K562 (cell line): Measurements from ENCODE around the gene PREB. TPM values are rescaled to one million over a fixed set of nuclear protein-coding genes. Genes with fewer than 3 reads are reported as not detected.

Source experiments
- ATAC-seq: fragments of 200-7000 bp; cut with Tn5 transposase; 3 replicates; pipeline ENCODE4 v1.9.1; 2020; ENCODE audit warnings: moderate library complexity
- BruUV-seq: library from RNA; stranded (reverse); fragments of 400-500 nt; replicated peaks from 2 replicates; lab custom pipeline; 2021; lab: Mats Ljungman, UMichigan
- CTCF ChIA-PET: fragments of 300-600 bp; formaldehyde crosslinking; extraction: SDS; loops from one replicate; lab custom pipeline; 2021; ENCODE audit warnings: low intra/inter-chr PET ratio; lab: Yijun Ruan, JAX
- POLR2A ChIA-PET: fragments of 300-600, 350-650 bp; sonication (Branson Sonifier 250); formaldehyde crosslinking; extraction: SDS; loops from one replicate; lab custom pipeline; 2021; ENCODE audit warnings: antibody characterized with exemption, inconsistent platforms; lab: Yijun Ruan, JAX
- DNase-seq, 4 experiments: peaks; one replicate each; pipeline versions ENCODE4 v3.0.0 to v3.0.0-alpha.2; 2011 to 2018; ENCODE audit warnings: low spot score in 3 of 4, mixed read lengths in 3 of 4; ENCODE audit errors: extremely low read depth in 1 of 4
- FAIRE-seq: peaks from 2 replicates; lab custom pipeline; 2011; peaks lifted over from hg19 to GRCh38; lab: Jason Lieb, UNC
- H2AFZ ChIP-seq: 2 replicates; pipeline ENCODE4 v1.6.0; 2011; ENCODE audit warnings: low read depth, low read length, control low read depth, inconsistent platforms
- H3K27ac ChIP-seq: fragments of 200-600 bp; 3 replicates; pipeline ENCODE4 v1.8.0; 2011; ENCODE audit warnings: low read depth, mild to moderate bottlenecking, control low read depth, inconsistent platforms, low read length, moderate library complexity, mixed read lengths; ENCODE audit errors: extremely low read depth
- H3K27me3 ChIP-seq, 2 experiments: fragments of 300-600 bp in 1 of 2; 2 replicates in 1 of 2; 3 replicates in 1 of 2; pipeline versions ENCODE4 v1.6.0 to v1.8.0; 2011; ENCODE audit warnings: inconsistent platforms in 2 of 2, low read length in 2 of 2, mild to moderate bottlenecking in 1 of 2, mixed read lengths in 1 of 2, moderate library complexity in 1 of 2; ENCODE audit not compliant: control insufficient read depth in 2 of 2, insufficient read depth in 2 of 2
- H3K36me3 ChIP-seq: fragments of 300-600 bp; 3 replicates; pipeline ENCODE4 v1.8.0; 2011; ENCODE audit warnings: mild to moderate bottlenecking, low read length, inconsistent platforms; ENCODE audit not compliant: control insufficient read depth, insufficient read depth
- H3K4me1 ChIP-seq, 2 experiments: fragments of 200-600 bp in 1 of 2; replicated peaks in 1 of 2; 2 replicates in 1 of 2; 3 replicates in 1 of 2; pipeline versions ENCODE4 v1.5.1 to v1.8.0; 2011; ENCODE audit warnings: inconsistent platforms in 2 of 2, low read length in 2 of 2, mild to moderate bottlenecking in 1 of 2, mixed read lengths in 1 of 2, moderate library complexity in 1 of 2; ENCODE audit not compliant: control insufficient read depth in 2 of 2, insufficient read depth in 2 of 2
- H3K4me2 ChIP-seq: 2 replicates; pipeline ENCODE4 v1.6.1; 2011; ENCODE audit warnings: low read length, control low read depth, inconsistent platforms, mixed read lengths; ENCODE audit not compliant: insufficient read depth
- H3K4me3 ChIP-seq: fragments of 200-600 bp; sonication (generic), shearing (Covaris generic); 2 replicates; pipeline ENCODE4 v1.5.1; 2016; ENCODE audit warnings: control low read depth, inconsistent platforms
- H3K79me2 ChIP-seq: fragments of 200-600 bp; 3 replicates; pipeline ENCODE4 v1.8.0; 2011; ENCODE audit warnings: low read length, inconsistent platforms; ENCODE audit not compliant: control insufficient read depth, insufficient read depth
- H3K9ac ChIP-seq, 2 experiments: 2 replicates each; pipeline versions ENCODE4 v1.6.0 to v1.6.1; 2011; ENCODE audit warnings: low read depth in 2 of 2, low read length in 2 of 2, control low read depth in 1 of 2, inconsistent platforms in 1 of 2, mild to moderate bottlenecking in 1 of 2, mixed read lengths in 1 of 2; ENCODE audit not compliant: insufficient read depth in 1 of 2
- H3K9me1 ChIP-seq: one replicate; pipeline ENCODE4 v1.6.0; 2011; ENCODE audit warnings: inconsistent platforms, mild to moderate bottlenecking, low read length, moderate library complexity; ENCODE audit not compliant: control insufficient read depth, insufficient read depth
- H3K9me3 ChIP-seq: replicated peaks from 2 replicates; pipeline ENCODE4 v1.5.1; 2011; ENCODE audit warnings: low read depth, low read length, inconsistent platforms; ENCODE audit not compliant: control insufficient read depth, insufficient read depth
- H4K20me1 ChIP-seq: replicated peaks from 2 replicates; pipeline ENCODE4 v1.6.1; 2011; ENCODE audit warnings: low read length, inconsistent platforms, mixed read lengths; ENCODE audit not compliant: control insufficient read depth, insufficient read depth
- ARID3A ChIP-seq: IDR thresholded peaks from 2 replicates; pipeline ENCODE4 v1.6.1; 2012; ENCODE audit warnings: low read depth, low read length, improper control_type of control experiment, borderline replicate concordance
- BRD4 ChIP-seq: fragments of 200-600 bp; sonication (generic); IDR thresholded peaks from 2 replicates; pipeline ENCODE4 v1.6.1; 2017; ENCODE audit warnings: inconsistent platforms
- EZH2 ChIP-seq: IDR thresholded peaks from 2 replicates; pipeline ENCODE4 v1.6.1; 2012; ENCODE audit warnings: low read depth, mild to moderate bottlenecking, inconsistent platforms, low read length, borderline replicate concordance
- TFE3 ChIP-seq: fragments of 450-650 bp; formaldehyde crosslinking; IDR thresholded peaks from 2 replicates; pipeline ENCODE4 v1.4.0; 2020; ENCODE audit warnings: mild to moderate bottlenecking, mixed read lengths
- ZBTB9 ChIP-seq: fragments of 450-650 bp; formaldehyde crosslinking; IDR thresholded peaks from 2 replicates; pipeline ENCODE4 v1.4.0; 2020; ENCODE audit warnings: mild to moderate bottlenecking, moderate library complexity
- ZEB2 ChIP-seq: fragments of 450-650 bp; IDR thresholded peaks from 2 replicates; pipeline ENCODE4 v1.6.1; 2016
- ZNF140 ChIP-seq: fragments of 250-450 bp; sonication (Bioruptor Pico); IDR thresholded peaks from 2 replicates; pipeline ENCODE4 v1.8.0; 2021; ENCODE audit warnings: moderate library complexity, mild to moderate bottlenecking, inconsistent platforms
- ZNF232 ChIP-seq: sonication (generic); formaldehyde crosslinking; IDR thresholded peaks from 2 replicates; pipeline ENCODE4 v1.8.0; 2022; ENCODE audit warnings: mild to moderate bottlenecking, missing genetic modification reagents
- ZNF655 ChIP-seq: fragments of 250-450 bp; sonication (Bioruptor Pico); IDR thresholded peaks from 2 replicates; pipeline ENCODE4 v1.5.0; 2021
- ZNF764 ChIP-seq: fragments of 250-450 bp; sonication (Bioruptor Pico); IDR thresholded peaks from 2 replicates; pipeline ENCODE4 v1.4.0; 2020; ENCODE audit warnings: low read depth, mild to moderate bottlenecking, moderate library complexity
- WGBS: fragments of 100-300 bp; shearing (Covaris generic); methylation state at CpG from one replicate; pipeline ENCODE4 v1.1.6; 2016; ENCODE audit warnings: low coverage, mixed read lengths; ENCODE audit not compliant: insufficient coverage; ENCODE audit errors: missing lambda C conversion rate; 5-methylcytosine and 5-hydroxymethylcytosine counted together
- in situ Hi-C: fragments of 300-500 bp; cut with MboI; formaldehyde crosslinking; loops from 4 replicates; pipeline ENCODE4 v1.15.0; 2018; ENCODE audit warnings: inconsistent platforms, mixed read lengths
- intact Hi-C: fragments of 100-400 bp; cut with micrococcal nuclease; formaldehyde crosslinking; loops from 2 replicates; pipeline ENCODE4 v1.14.2; 2022
- polyA plus RNA-seq, 8 experiments: library from polyadenylated mRNA; depleted of rRNA in 4 of 8; stranded (reverse) in 5 of 8; unstranded in 3 of 8; fragments of >200 nt; fragmentation: Nextera tagmentation in 2 of 8; fragmentation: Illumina TruSeq in 1 of 8; extraction: Ambion mirVana in 2 of 8; extraction: Trizol in 1 of 8; gene quantifications; 2 replicates each; pipeline versions ENCODE4 v1.2.1 to v1.2.3, GENCODE V29; 2011 to 2014; ENCODE audit warnings: inconsistent platforms in 1 of 8, missing spikeins in 1 of 8
- total RNA-seq, 7 experiments: library from RNA; depleted of rRNA in 6 of 7; stranded (reverse); fragments of >200 nt in 6 of 7; fragmentation: Illumina TruSeq in 2 of 7; extraction: Trizol in 2 of 7; gene quantifications; 2 replicates each; pipeline versions ENCODE4 v1.2.1 to v1.2.3, GENCODE V29; 2011 to 2021; ENCODE audit warnings: low replicate concordance in 1 of 7

Gene PREB
- total and polyA plus RNA-seq, 9 of the 15 experiments (the other 6 are each of a cell fraction or from before 2014, with no cell fraction given) = 35.1 to 84.2 (median 67.2) TPM

GRCh38 chr2:27086724-27087593 lies 47.5 kb downstream of the PREB start, which contains the start of gene KHK:
TSS of gene KHK (plus strand) at chr2:27086772. CDS start at chr2:27087260, 488 bp downstream.
- Histone ChIP-seq H3K27me3 (no peaks in the 10 kb centered on the region), H2AFZ (peak within 1 kb of the TSS; percentile 93), H3K9me3 (no peaks in the 10 kb centered on the region), H3K4me3 (peak within 1 kb of the TSS; percentile 57), H4K20me1 (no peaks in the 10 kb centered on the region), H3K4me1 (peaks cover 48 to 66% of the 10 kb centered on the region in 2 experiments), H3K79me2 (peaks cover 10% of the 10 kb centered on the region; the same call in 1 of the 3 replicates), H3K27ac (peak within 1 kb of the TSS; percentile 85), H3K36me3 (no peaks in the 10 kb centered on the region), H3K9ac (peak within 1 kb of the TSS; percentile 81 to 95), H3K9me1 (no peaks in the 10 kb centered on the region), H3K4me2 (peak within 1 kb of the TSS; percentile 89)
- peak; percentile 42 to 76 (median 60) for DNase-seq
- in situ Hi-C loops = loop anchor here (5.0 kb wide), 1 partner anchor 125 kb away; no protein-coding TSS in a partner anchor
- 19% methylated on average over 36 of the region's 54 CpGs for WGBS
- CTCF ChIA-PET = interaction anchor here (0.8 to 2.5 kb wide), 6 partner anchors 35 to 217 kb away, joined by 3 to 22 read pairs (median 4); no protein-coding TSS in a partner anchor
- ATAC-seq = peak; percentile 4; the same call in 2 of the 3 replicates
- POLR2A ChIA-PET = interaction anchor here (0.5 to 2.1 kb wide), 10 partner anchors 10 to 293 kb away, joined by 3 to 5 read pairs (median 3); no protein-coding TSS in a partner anchor
- peak; percentile 71 for FAIRE-seq
- intact Hi-C loops = loop anchor here (1.0 kb wide), 1 partner anchor 67 kb away; no protein-coding TSS in a partner anchor
- BruUV-seq = TSS peak; percentile 51
- TF ChIP-seq ARID3A (no peak), EZH2 (no peak), TFE3 (no peak), ZNF764 (CRISPR knock-in tag) (peak; percentile 60; the same call in 1 of the 2 replicates), ZEB2 (no peak), ZNF232 (CRISPR knock-in tag) (no peak), ZNF655 (no peak), BRD4 (no peak), ZNF140 (CRISPR knock-in tag) (no peak), ZBTB9 (CRISPR knock-in tag) (no peak)
